Neural progenitor cell (in vitro differentiated cells): ENCODE measurements around the gene EPN2. TPM values are rescaled to one million over a fixed set of nuclear protein-coding genes. Genes with fewer than 3 reads are reported as not detected.

Experiments used
- DNase-seq: peaks from one replicate; pipeline ENCODE4 v3.0.0-alpha.2; 2016; ENCODE audit warnings: low spot score
- H2AFZ ChIP-seq: fragments of 200-600 bp; sonication (generic); replicated peaks from 2 replicates; pipeline ENCODE4 v1.6.1; 2016; ENCODE audit warnings: antibody characterized with exemption
- H3F3A ChIP-seq: fragments of 200-600 bp; sonication (generic); 2 replicates; pipeline ENCODE4 v1.6.1; 2016; ENCODE audit warnings: antibody characterized with exemption, low read depth
- H3K27ac ChIP-seq: fragments of 200-600 bp; sonication (generic); 2 replicates; pipeline ENCODE4 v1.5.1; 2016; ENCODE audit warnings: mild to moderate bottlenecking
- H3K27me3 ChIP-seq: fragments of 200-600 bp; sonication (generic); 2 replicates; pipeline ENCODE4 v1.6.1; 2016; ENCODE audit warnings: mild to moderate bottlenecking, moderate library complexity
- H3K36me3 ChIP-seq: fragments of 200-600 bp; sonication (generic); 2 replicates; pipeline ENCODE4 v1.5.1; 2016
- H3K4me1 ChIP-seq: fragments of 200-600 bp; sonication (generic); 2 replicates; pipeline ENCODE4 v1.6.1; 2016; ENCODE audit warnings: mixed run types
- H3K4me2 ChIP-seq: fragments of 200-600 bp; sonication (generic); 2 replicates; pipeline ENCODE4 v1.6.1; 2016
- H3K4me3 ChIP-seq: fragments of 200-600 bp; sonication (generic); 2 replicates; pipeline ENCODE4 v1.5.1; 2016
- H3K79me2 ChIP-seq: fragments of 200-600 bp; sonication (generic); 2 replicates; pipeline ENCODE4 v1.6.1; 2016; ENCODE audit warnings: low read depth
- H3K9ac ChIP-seq: fragments of 200-600 bp; sonication (generic); 2 replicates; pipeline ENCODE4 v1.6.1; 2016
- H3K9me3 ChIP-seq: fragments of 200-600 bp; sonication (generic); 2 replicates; pipeline ENCODE4 v1.5.1; 2016; ENCODE audit warnings: low read depth
- H4K20me1 ChIP-seq: fragments of 200-600 bp; sonication (generic); 2 replicates; pipeline ENCODE4 v1.6.1; 2016; ENCODE audit warnings: low read depth
- H3K27ac Mint-ChIP-seq: 3 replicates; pipeline ENCODE4 v1.8.0; 2021; ENCODE audit warnings: mixed read lengths
- H3K27me3 Mint-ChIP-seq: 2 replicates; pipeline ENCODE4 v1.8.0; 2022; ENCODE audit warnings: low read depth, mild to moderate bottlenecking, inconsistent platforms, moderate library complexity, mixed read lengths; ENCODE audit not compliant: insufficient read depth
- H3K36me3 Mint-ChIP-seq: 3 replicates; pipeline ENCODE4 v1.8.0; 2021; ENCODE audit warnings: mixed read lengths
- H3K4me1 Mint-ChIP-seq: 3 replicates; pipeline ENCODE4 v1.8.0; 2021; ENCODE audit warnings: mixed read lengths
- H3K4me3 Mint-ChIP-seq: 3 replicates; pipeline ENCODE4 v1.8.0; 2021; ENCODE audit warnings: mild to moderate bottlenecking, moderate library complexity, mixed read lengths
- H3K9me3 Mint-ChIP-seq: 3 replicates; pipeline ENCODE4 v1.8.0; 2020; ENCODE audit warnings: mixed read lengths
- EZH2 ChIP-seq: fragments of 200-600 bp; sonication (generic); IDR thresholded peaks from 2 replicates; pipeline ENCODE4 v1.6.1; 2017; ENCODE audit warnings: antibody characterized with exemption, mild to moderate bottlenecking, moderate library complexity
- EZH2phosphoT487 ChIP-seq: fragments of 200-600 bp; sonication (generic); IDR thresholded peaks from 2 replicates; pipeline ENCODE4 v1.6.1; 2017; ENCODE audit warnings: antibody characterized with exemption
- total RNA-seq: library from RNA; depleted of rRNA; stranded (reverse); fragments of >200 nt; gene quantifications from 2 replicates; pipeline ENCODE4 v1.2.3, GENCODE V29; 2015; ENCODE audit warnings: low replicate concordance
- TF ChIP-seq, protein P1 (sequence below): fragments of 200-600 bp; sonication (generic); IDR thresholded peaks from 2 replicates; pipeline ENCODE4 v1.5.1; 2017; ENCODE audit warnings: antibody characterized with exemption, mild to moderate bottlenecking

Gene EPN2
- total RNA-seq, 1 donor from 2014 or later: 30.5 TPM

DNA sequence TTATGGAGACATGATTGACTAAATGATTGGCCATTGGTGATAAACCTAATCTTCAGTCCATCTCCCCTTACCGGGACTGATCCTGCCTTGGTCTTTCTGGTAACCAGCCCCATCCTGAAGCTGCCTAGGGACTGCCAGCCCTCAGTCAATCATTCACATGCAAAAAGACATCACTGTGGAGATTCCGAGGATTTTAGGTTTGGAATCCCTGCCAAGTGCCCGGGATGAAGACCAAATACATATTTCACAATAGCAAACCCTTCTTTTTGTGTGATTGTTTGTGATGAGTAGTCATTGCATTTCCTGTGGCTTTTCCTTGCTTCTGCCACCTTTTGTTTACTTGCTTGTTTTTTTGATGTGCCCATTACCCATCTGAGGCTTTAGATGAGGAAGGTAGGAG lies 44.0 kb downstream of the EPN2 start:
- H3K4me2 ChIP-seq: no peak overlapping the region
- no peaks in the 10 kb centered on the region for H3K27me3 ChIP-seq
- peaks cover 14% of the 10 kb centered on the region for H3K4me1 ChIP-seq
- no peak overlapping the region for H3K4me3 ChIP-seq
- peaks cover 5% of the 10 kb centered on the region for H3F3A ChIP-seq
- Mint-ChIP-seq H3K27ac (no peak overlapping the region), H3K27me3 (peaks cover 2% of the 10 kb centered on the region), H3K4me1 (peaks cover 36% of the 10 kb centered on the region), H3K4me3 (no peak overlapping the region), H3K36me3 (peaks cover 28% of the 10 kb centered on the region), H3K9me3 (no peaks in the 10 kb centered on the region)
- H3K9ac ChIP-seq: no peak overlapping the region
- H3K9me3 ChIP-seq: no peaks in the 10 kb centered on the region
- H2AFZ ChIP-seq: no peak overlapping the region
- TF ChIP-seq EZH2: no peak
- TF ChIP-seq EZH2phosphoT487: no peak
- TF ChIP-seq, protein P1, sequence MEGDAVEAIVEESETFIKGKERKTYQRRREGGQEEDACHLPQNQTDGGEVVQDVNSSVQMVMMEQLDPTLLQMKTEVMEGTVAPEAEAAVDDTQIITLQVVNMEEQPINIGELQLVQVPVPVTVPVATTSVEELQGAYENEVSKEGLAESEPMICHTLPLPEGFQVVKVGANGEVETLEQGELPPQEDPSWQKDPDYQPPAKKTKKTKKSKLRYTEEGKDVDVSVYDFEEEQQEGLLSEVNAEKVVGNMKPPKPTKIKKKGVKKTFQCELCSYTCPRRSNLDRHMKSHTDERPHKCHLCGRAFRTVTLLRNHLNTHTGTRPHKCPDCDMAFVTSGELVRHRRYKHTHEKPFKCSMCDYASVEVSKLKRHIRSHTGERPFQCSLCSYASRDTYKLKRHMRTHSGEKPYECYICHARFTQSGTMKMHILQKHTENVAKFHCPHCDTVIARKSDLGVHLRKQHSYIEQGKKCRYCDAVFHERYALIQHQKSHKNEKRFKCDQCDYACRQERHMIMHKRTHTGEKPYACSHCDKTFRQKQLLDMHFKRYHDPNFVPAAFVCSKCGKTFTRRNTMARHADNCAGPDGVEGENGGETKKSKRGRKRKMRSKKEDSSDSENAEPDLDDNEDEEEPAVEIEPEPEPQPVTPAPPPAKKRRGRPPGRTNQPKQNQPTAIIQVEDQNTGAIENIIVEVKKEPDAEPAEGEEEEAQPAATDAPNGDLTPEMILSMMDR: no peak
- H3K79me2 ChIP-seq: peaks cover 39% of the 10 kb centered on the region
- no peak for DNase-seq
- H4K20me1 ChIP-seq: peaks cover 47% of the 10 kb centered on the region
- no peak overlapping the region for H3K27ac ChIP-seq
- no peaks in the 10 kb centered on the region for H3K36me3 ChIP-seq

DNA sequence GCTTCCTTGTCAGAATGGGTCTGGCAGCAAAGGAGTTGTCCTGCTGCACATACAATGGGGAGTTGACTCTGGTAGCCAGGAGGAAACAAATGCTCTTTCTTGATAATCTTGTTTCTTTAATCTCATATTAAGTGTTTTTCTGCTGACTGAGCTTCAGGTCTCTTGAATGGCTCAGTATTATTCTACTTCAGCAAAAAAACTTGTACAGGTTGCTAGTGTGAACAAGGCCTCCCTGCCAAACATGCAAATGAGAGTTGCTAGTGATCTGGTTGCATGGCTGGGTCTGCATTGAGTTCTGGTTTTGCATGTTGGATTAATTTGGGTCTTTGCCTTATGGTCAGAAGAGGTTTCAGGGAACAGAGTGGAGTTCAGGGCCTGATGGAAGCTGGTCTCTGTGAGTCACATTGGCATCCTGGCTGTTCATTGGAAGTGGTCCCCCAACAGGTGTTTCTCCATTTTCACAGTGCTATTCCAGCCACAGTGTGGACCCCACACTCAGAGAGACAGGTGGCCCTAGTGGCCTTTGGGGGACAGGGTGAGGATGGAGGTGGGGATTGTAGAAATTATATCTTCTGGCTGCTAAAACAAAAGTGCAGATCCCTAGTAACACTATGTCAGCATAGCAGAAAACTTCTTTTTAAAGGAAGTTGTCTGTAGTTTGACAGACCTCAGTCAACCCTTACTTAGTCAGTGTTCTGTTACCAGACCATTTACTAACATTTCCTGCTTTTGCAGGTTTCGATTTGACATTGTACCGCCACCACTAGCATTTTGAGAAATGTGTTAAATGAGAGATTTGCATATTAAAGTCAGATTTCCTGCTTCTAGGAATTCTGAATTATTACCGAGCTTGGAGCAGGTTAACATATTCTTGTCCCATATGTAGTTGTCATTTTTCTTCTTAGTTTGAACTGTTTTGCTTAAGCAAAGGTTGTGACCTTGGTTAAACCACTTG lies 47.1 kb downstream of the EPN2 start:
- H3K27ac Mint-ChIP-seq: peak overlapping the region; percentile 12

DNA sequence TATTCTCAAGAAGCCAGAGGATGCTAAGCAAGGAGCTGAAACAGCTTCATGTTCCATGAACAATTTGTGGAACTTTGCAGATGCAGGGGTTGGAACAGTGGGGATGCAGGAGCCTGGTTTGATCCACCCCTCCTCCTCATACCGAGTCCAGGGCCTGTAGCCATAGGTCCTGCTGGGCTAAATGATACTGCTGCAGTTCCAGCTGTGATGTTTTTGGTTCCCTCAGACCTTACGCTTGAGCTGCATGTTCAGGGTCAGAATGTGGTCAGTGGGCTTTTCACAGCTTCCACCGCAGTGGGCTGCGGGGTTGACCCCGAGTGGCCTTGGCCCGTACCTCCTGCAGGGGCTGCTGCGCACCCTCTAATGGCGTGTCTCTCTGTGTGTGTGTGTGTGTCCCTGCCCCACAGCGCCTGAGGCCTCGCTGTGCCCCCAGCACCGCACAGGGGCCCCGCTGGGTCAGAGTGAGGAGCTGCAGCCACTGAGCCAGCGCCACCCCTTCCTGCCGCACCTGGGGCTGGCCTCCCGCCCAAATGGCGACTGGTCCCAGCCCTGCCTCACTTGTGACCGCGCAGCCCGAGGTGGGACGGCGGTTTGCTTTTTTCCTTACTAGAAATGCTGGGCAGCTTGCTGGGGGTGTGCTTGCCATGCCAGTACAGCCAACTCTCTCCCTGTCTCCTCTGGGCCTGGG lies 48.2 kb downstream of the EPN2 start:
- peaks cover 26% of the 10 kb centered on the region for H3K36me3 Mint-ChIP-seq
- Histone ChIP-seq H3K27me3 (no peaks in the 10 kb centered on the region), H3K4me2 (no peak overlapping the region), H3K4me3 (no peak overlapping the region), H3K9ac (peak overlapping the region; percentile 32), H3K9me3 (no peaks in the 10 kb centered on the region), H3K79me2 (peaks cover 38% of the 10 kb centered on the region), H3K4me1 (peaks cover 25% of the 10 kb centered on the region), H2AFZ (no peak overlapping the region), H3F3A (peaks cover 10% of the 10 kb centered on the region), H4K20me1 (peaks cover 74% of the 10 kb centered on the region), H3K27ac (no peak overlapping the region), H3K36me3 (no peaks in the 10 kb centered on the region)
- DNase-seq: no peak
- H3K27me3 Mint-ChIP-seq: peaks cover 2% of the 10 kb centered on the region
- peaks cover 65% of the 10 kb centered on the region for H3K4me1 Mint-ChIP-seq
- H3K27ac Mint-ChIP-seq: no peak overlapping the region
- peak overlapping the region; percentile 57 for H3K4me3 Mint-ChIP-seq
- no peaks in the 10 kb centered on the region for H3K9me3 Mint-ChIP-seq
- TF ChIP-seq EZH2phosphoT487 (no peak), EZH2 (no peak)
- TF ChIP-seq, protein P1: no peak

More for the DNA sequence above, 47.1 kb downstream of the EPN2 start:
- Histone ChIP-seq H3K9ac (no peak overlapping the region), H3K4me3 (no peak overlapping the region), H3K4me1 (peaks cover 21% of the 10 kb centered on the region), H3K79me2 (peaks cover 38% of the 10 kb centered on the region), H3K4me2 (no peak overlapping the region), H3F3A (peaks cover 10% of the 10 kb centered on the region), H4K20me1 (peaks cover 67% of the 10 kb centered on the region), H3K36me3 (no peaks in the 10 kb centered on the region), H3K27me3 (no peaks in the 10 kb centered on the region), H2AFZ (no peak overlapping the region), H3K9me3 (no peaks in the 10 kb centered on the region), H3K27ac (no peak overlapping the region)
- no peak for DNase-seq
- Mint-ChIP-seq H3K9me3 (no peaks in the 10 kb centered on the region), H3K27me3 (peaks cover 2% of the 10 kb centered on the region), H3K4me1 (peaks cover 59% of the 10 kb centered on the region), H3K36me3 (peaks cover 24% of the 10 kb centered on the region), H3K4me3 (peak overlapping the region; percentile 27)
- TF ChIP-seq EZH2 (no peak), EZH2phosphoT487 (no peak)
- TF ChIP-seq, protein P1: no peak
